Neural cell (in vitro differentiated cells): ENCODE measurements around the gene HSPA1A. TPM values are rescaled to one million over a fixed set of nuclear protein-coding genes. Genes with fewer than 3 reads are reported as not detected.

ENCODE experiments used
- H2AFZ ChIP-seq: fragments of 200-600, 300-800 bp; sonication (generic), shearing (Covaris generic); 2 replicates; pipeline ENCODE4 v1.6.0; 2014; ENCODE audit warnings: low read depth, mild to moderate bottlenecking, antibody characterized with exemption, low read length, moderate library complexity
- H3F3A ChIP-seq: fragments of 200-600 bp; shearing (Covaris generic); 2 replicates; pipeline ENCODE4 v1.6.1; 2016; ENCODE audit warnings: mild to moderate bottlenecking, moderate library complexity, mixed read lengths, antibody characterized with exemption, low read length; ENCODE audit not compliant: insufficient read depth, poor library complexity, severe bottlenecking
- H3K27ac ChIP-seq: fragments of 200-600, 300-800 bp; sonication (generic), shearing (Covaris generic); 2 replicates; pipeline ENCODE4 v1.5.1; 2014; ENCODE audit warnings: mild to moderate bottlenecking, low read length, moderate library complexity
- H3K27me3 ChIP-seq: fragments of 300-800, 200-600 bp; sonication (generic), shearing (Covaris generic); 2 replicates; pipeline ENCODE4 v1.6.0; 2014; ENCODE audit warnings: mild to moderate bottlenecking, low read depth, low read length, moderate library complexity; ENCODE audit not compliant: insufficient read depth
- H3K36me3 ChIP-seq: fragments of 300-800, 200-600 bp; sonication (generic), shearing (Covaris generic); 2 replicates; pipeline ENCODE4 v1.5.1; 2014; ENCODE audit warnings: mild to moderate bottlenecking, antibody characterized with exemption, low read length, moderate library complexity; ENCODE audit not compliant: insufficient read depth
- H3K4me2 ChIP-seq: fragments of 300-800, 200-600 bp; sonication (generic), shearing (Covaris generic); 2 replicates; pipeline ENCODE4 v1.6.0; 2014; ENCODE audit warnings: mild to moderate bottlenecking, low read length
- H3K4me3 ChIP-seq: fragments of 300-800, 200-600 bp; sonication (generic), shearing (Covaris generic); 2 replicates; pipeline ENCODE4 v1.5.1; 2014; ENCODE audit warnings: mild to moderate bottlenecking, low read length, moderate library complexity
- H3K79me2 ChIP-seq: fragments of 200-600 bp; shearing (Covaris generic); replicated peaks from 2 replicates; pipeline ENCODE4 v1.6.0; 2014; ENCODE audit warnings: mild to moderate bottlenecking, low read length, moderate library complexity; ENCODE audit not compliant: insufficient read depth
- H3K9ac ChIP-seq: fragments of 300-800, 200-600 bp; sonication (generic), shearing (Covaris generic); 2 replicates; pipeline ENCODE4 v1.6.1; 2016; ENCODE audit warnings: mild to moderate bottlenecking, low read length, mixed read lengths
- H3K9me2 ChIP-seq: fragments of 200-600 bp; shearing (Covaris generic); 2 replicates; pipeline ENCODE4 v1.6.1; 2016; ENCODE audit warnings: mild to moderate bottlenecking, low read length, mixed read lengths; ENCODE audit not compliant: insufficient read depth
- H3K9me3 ChIP-seq: fragments of 200-600, 300-800 bp; sonication (generic), shearing (Covaris generic); 2 replicates; pipeline ENCODE4 v1.6.1; 2016; ENCODE audit warnings: mild to moderate bottlenecking, mixed run types, low read length, moderate library complexity, mixed read lengths
- H4K20me1 ChIP-seq: fragments of 200-600 bp; shearing (Covaris generic); 2 replicates; pipeline ENCODE4 v1.6.1; 2016; ENCODE audit warnings: mild to moderate bottlenecking, mixed run types; ENCODE audit not compliant: insufficient read depth
- EP300 ChIP-seq: fragments of 450-650 bp; conservative IDR thresholded peaks from 2 replicates; pipeline ENCODE4 v1.6.1; 2014; ENCODE audit warnings: antibody characterized with exemption, mild to moderate bottlenecking, moderate library complexity; ENCODE audit not compliant: poor library complexity, severe bottlenecking
- EZH2 ChIP-seq: fragments of 200-600, 300-800 bp; shearing (Covaris generic), sonication (generic); IDR thresholded peaks from 2 replicates; pipeline ENCODE4 v1.6.1; 2014; ENCODE audit warnings: antibody characterized with exemption, low read length, borderline replicate concordance, mild to moderate bottlenecking; ENCODE audit not compliant: insufficient read depth, poor library complexity, severe bottlenecking
- MXI1 ChIP-seq: fragments of 450-650 bp; conservative IDR thresholded peaks from 2 replicates; pipeline ENCODE4 v1.6.1; 2014; ENCODE audit warnings: antibody characterized with exemption, mild to moderate bottlenecking; ENCODE audit not compliant: poor library complexity, severe bottlenecking
- POLR2AphosphoS5 ChIP-seq: IDR thresholded peaks from 2 replicates; pipeline ENCODE4 v1.6.1; 2012
- RAD21 ChIP-seq: fragments of 450-650 bp; conservative IDR thresholded peaks from 2 replicates; pipeline ENCODE4 v1.6.1; 2014; ENCODE audit warnings: antibody characterized with exemption, mild to moderate bottlenecking, moderate library complexity
- SMC3 ChIP-seq: fragments of 450-650 bp; conservative IDR thresholded peaks from 2 replicates; pipeline ENCODE4 v1.6.1; 2014; ENCODE audit warnings: antibody characterized with exemption, mild to moderate bottlenecking, moderate library complexity; ENCODE audit not compliant: poor library complexity
- TAF1 ChIP-seq: IDR thresholded peaks from 2 replicates; pipeline ENCODE4 v1.6.1; 2012; ENCODE audit warnings: low read depth
- polyA plus RNA-seq: library from polyadenylated mRNA; depleted of rRNA; stranded (reverse); fragments of >200 nt; gene quantifications from 2 replicates; pipeline ENCODE4 v1.2.3, GENCODE V29; 2014
- TF ChIP-seq, protein P1 (sequence below): fragments of 450-650 bp; IDR thresholded peaks from 2 replicates; pipeline ENCODE4 v1.5.1; 2014; ENCODE audit warnings: antibody characterized with exemption, mild to moderate bottlenecking, moderate library complexity; ENCODE audit not compliant: poor library complexity, severe bottlenecking
- TF ChIP-seq, protein P2 (sequence below): IDR thresholded peaks from 2 replicates; pipeline ENCODE4 v1.6.1; 2012; ENCODE audit warnings: borderline replicate concordance

Gene HSPA1A
- polyA plus RNA-seq, 1 donor from 2014 or later, result 50.9 TPM

DNA sequence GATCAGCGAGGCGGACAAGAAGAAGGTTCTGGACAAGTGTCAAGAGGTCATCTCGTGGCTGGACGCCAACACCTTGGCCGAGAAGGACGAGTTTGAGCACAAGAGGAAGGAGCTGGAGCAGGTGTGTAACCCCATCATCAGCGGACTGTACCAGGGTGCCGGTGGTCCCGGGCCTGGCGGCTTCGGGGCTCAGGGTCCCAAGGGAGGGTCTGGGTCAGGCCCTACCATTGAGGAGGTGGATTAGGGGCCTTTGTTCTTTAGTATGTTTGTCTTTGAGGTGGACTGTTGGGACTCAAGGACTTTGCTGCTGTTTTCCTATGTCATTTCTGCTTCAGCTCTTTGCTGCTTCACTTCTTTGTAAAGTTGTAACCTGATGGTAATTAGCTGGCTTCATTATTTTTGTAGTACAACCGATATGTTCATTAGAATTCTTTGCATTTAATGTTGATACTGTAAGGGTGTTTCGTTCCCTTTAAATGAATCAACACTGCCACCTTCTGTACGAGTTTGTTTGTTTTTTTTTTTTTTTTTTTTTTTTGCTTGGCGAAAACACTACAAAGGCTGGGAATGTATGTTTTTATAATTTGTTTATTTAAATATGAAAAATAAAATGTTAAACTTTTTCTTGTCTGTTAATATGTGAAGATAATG is 14.4 kb downstream of the HSPA1A start:
- Histone ChIP-seq H3K4me3 (peak overlapping the region; percentile 72), H3K27ac (peak overlapping the region; percentile 49)

DNA sequence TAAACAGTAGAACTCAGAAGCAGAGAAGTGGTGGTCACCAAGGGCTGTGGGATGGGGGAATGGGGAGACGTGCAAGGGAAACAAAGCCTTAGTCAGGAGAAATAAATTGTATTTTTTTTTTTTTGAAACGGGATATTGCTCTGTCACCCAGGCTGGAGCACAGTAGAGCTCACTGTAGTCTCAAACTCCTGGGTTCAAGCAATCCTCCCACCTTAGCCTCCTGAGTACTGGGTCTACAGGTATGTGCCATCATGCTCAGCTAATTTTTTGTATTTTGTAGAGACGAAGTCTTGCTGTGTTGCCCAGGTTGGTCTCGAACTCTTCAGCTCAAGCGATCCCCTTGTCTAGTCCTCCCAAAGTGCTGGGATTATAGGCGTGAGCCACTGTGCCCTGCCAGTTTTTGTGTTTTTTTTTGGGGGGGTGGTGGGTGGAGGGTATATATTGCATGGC is 15.6 kb downstream of the HSPA1A start:
- H3K9me3 ChIP-seq, result no peaks in the 10 kb centered on the region
- H3K9me2 ChIP-seq, result no peaks in the 10 kb centered on the region
- H3K36me3 ChIP-seq, result no peaks in the 10 kb centered on the region
- H3F3A ChIP-seq, result peaks cover 3% of the 10 kb centered on the region
- no peak overlapping the region for H3K27ac ChIP-seq
- H2AFZ ChIP-seq, result no peak overlapping the region
- H3K4me3 ChIP-seq, result peak overlapping the region; percentile 72
- peak overlapping the region; percentile 62 for H3K4me2 ChIP-seq
- no peaks in the 10 kb centered on the region for H4K20me1 ChIP-seq
- TF ChIP-seq TAF1, result no peak
- TF ChIP-seq EZH2, result no peak
- no peak for TF ChIP-seq SMC3
- no peak for TF ChIP-seq RAD21
- TF ChIP-seq, protein P1, sequence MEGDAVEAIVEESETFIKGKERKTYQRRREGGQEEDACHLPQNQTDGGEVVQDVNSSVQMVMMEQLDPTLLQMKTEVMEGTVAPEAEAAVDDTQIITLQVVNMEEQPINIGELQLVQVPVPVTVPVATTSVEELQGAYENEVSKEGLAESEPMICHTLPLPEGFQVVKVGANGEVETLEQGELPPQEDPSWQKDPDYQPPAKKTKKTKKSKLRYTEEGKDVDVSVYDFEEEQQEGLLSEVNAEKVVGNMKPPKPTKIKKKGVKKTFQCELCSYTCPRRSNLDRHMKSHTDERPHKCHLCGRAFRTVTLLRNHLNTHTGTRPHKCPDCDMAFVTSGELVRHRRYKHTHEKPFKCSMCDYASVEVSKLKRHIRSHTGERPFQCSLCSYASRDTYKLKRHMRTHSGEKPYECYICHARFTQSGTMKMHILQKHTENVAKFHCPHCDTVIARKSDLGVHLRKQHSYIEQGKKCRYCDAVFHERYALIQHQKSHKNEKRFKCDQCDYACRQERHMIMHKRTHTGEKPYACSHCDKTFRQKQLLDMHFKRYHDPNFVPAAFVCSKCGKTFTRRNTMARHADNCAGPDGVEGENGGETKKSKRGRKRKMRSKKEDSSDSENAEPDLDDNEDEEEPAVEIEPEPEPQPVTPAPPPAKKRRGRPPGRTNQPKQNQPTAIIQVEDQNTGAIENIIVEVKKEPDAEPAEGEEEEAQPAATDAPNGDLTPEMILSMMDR, result no peak
- no peak for TF ChIP-seq EP300
- TF ChIP-seq POLR2AphosphoS5, result no peak
- TF ChIP-seq, protein P2, sequence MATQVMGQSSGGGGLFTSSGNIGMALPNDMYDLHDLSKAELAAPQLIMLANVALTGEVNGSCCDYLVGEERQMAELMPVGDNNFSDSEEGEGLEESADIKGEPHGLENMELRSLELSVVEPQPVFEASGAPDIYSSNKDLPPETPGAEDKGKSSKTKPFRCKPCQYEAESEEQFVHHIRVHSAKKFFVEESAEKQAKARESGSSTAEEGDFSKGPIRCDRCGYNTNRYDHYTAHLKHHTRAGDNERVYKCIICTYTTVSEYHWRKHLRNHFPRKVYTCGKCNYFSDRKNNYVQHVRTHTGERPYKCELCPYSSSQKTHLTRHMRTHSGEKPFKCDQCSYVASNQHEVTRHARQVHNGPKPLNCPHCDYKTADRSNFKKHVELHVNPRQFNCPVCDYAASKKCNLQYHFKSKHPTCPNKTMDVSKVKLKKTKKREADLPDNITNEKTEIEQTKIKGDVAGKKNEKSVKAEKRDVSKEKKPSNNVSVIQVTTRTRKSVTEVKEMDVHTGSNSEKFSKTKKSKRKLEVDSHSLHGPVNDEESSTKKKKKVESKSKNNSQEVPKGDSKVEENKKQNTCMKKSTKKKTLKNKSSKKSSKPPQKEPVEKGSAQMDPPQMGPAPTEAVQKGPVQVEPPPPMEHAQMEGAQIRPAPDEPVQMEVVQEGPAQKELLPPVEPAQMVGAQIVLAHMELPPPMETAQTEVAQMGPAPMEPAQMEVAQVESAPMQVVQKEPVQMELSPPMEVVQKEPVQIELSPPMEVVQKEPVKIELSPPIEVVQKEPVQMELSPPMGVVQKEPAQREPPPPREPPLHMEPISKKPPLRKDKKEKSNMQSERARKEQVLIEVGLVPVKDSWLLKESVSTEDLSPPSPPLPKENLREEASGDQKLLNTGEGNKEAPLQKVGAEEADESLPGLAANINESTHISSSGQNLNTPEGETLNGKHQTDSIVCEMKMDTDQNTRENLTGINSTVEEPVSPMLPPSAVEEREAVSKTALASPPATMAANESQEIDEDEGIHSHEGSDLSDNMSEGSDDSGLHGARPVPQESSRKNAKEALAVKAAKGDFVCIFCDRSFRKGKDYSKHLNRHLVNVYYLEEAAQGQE, result no peak
- no peak for TF ChIP-seq MXI1
- H3K27me3 ChIP-seq, result no peaks in the 10 kb centered on the region
- peaks cover 38% of the 10 kb centered on the region for H3K79me2 ChIP-seq
- peak overlapping the region; percentile 62 for H3K9ac ChIP-seq

More for the DNA sequence above, 14.4 kb downstream of the HSPA1A start:
- peak overlapping the region; percentile 51 for H2AFZ ChIP-seq
- H3K9ac ChIP-seq, result peak overlapping the region; percentile 62
- H4K20me1 ChIP-seq, result no peaks in the 10 kb centered on the region
- peak overlapping the region; percentile 84 for H3K4me2 ChIP-seq
- H3K9me3 ChIP-seq, result no peaks in the 10 kb centered on the region
- H3K27me3 ChIP-seq, result no peaks in the 10 kb centered on the region
- H3K79me2 ChIP-seq, result peaks cover 26% of the 10 kb centered on the region
- TF ChIP-seq, protein P1, result peak; percentile 78
- TF ChIP-seq POLR2AphosphoS5 (no peak), RAD21 (peak; percentile 78), MXI1 (peak; percentile 41), SMC3 (peak; percentile 79), EP300 (no peak), EZH2 (no peak), TAF1 (no peak)
- TF ChIP-seq, protein P2, result no peak
- peaks cover 3% of the 10 kb centered on the region for H3F3A ChIP-seq
- no peaks in the 10 kb centered on the region for H3K36me3 ChIP-seq
- H3K9me2 ChIP-seq, result no peaks in the 10 kb centered on the region
